GM19455 (cell line): Measurements from ENCODE around the gene HSFX3.
"Not testable (repeated sequence)": the region's sequence is repeated elsewhere in the genome, so short reads cannot be mapped to it uniquely, and the experiment has no call there.

ENCODE experiments used
- ATAC-seq: cut with Tn5 transposase; IDR thresholded peaks from one replicate; pipeline ENCODE4 v1.9.1; 2021; ENCODE audit not compliant: unreplicated experiment

HSFX3 gene

GRCh38 chrX:149549701-149550100 lies at the start of gene HSFX3:
Gene HSFX3 (minus strand): TSS chrX:149549924. CDS start chrX:149549852, 72 bp downstream.
- ATAC-seq: not testable (repeated sequence)

DNA sequence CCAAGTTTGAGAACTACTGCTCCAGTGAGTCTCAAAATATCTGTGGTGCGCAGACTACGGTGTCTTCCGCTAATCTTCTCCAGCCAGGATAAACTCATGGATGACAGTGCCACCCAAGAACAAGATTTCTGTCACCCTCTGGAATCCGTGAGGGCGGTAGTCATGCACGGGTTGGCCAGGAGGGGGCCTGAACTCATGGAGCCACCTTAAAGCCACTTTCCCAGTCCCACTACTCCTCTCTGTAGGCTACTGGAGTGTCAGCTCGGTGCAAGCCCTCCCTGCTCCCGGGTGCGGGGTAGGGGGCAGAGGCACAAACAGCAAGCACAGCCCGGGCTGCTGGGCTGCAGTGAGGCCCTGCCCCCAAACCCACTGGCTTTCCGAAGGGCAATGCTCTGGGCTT lies 48.9 kb upstream of the HSFX3 start:
- not testable (repeated sequence) for ATAC-seq

- ATAC-seq: not testable (repeated sequence)
Observed at GRCh38 chrX:149595943-149596342, 46.2 kb upstream of the HSFX3 start.

GRCh38 chrX:149595214-149595613 lies 45.5 kb upstream of the HSFX3 start, which contains the start of gene HSFX2:
Gene HSFX2 (minus strand): TSS chrX:149595314. CDS start chrX:149594700, 614 bp downstream.
- ATAC-seq: not testable (repeated sequence)

GRCh38 chrX:149590993-149591392 lies 41.3 kb upstream of the HSFX3 start:
- not testable (repeated sequence) for ATAC-seq

GRCh38 chrX:149587359-149587758 lies 37.6 kb upstream of the HSFX3 start, which contains the start of gene MAGEA9B:
Gene MAGEA9B (minus strand): TSS chrX:149587459. CDS start chrX:149583179, 4,280 bp downstream.
- not testable (repeated sequence) for ATAC-seq

GRCh38 chrX:149585631-149586030 lies 35.9 kb upstream of the HSFX3 start:
- ATAC-seq: not testable (repeated sequence)

- peak; percentile 100 for ATAC-seq
Observed at GRCh38 chrX:149573456-149573855, 23.7 kb upstream of the HSFX3 start.

DNA sequence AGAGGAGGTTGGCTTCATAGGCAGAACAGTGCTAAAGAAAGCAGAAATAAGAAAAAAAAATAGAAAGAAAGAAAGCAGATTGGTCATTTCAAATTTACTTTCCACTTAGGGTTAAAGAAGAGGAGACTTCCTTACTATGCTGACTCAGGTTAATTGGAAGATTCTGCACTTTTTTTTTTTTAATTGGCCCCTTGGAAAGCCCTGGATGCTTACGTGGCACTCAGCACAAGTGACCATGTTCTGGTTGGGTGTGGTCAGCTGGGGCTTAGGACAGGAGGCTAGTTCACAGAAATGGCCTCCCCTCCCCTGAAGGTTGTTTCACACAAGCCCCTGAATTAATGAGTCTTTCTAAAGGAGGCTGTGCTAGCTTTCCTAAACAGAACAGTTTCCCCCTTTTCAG lies 23.0 kb upstream of the HSFX3 start:
- ATAC-seq: no peak

DNA sequence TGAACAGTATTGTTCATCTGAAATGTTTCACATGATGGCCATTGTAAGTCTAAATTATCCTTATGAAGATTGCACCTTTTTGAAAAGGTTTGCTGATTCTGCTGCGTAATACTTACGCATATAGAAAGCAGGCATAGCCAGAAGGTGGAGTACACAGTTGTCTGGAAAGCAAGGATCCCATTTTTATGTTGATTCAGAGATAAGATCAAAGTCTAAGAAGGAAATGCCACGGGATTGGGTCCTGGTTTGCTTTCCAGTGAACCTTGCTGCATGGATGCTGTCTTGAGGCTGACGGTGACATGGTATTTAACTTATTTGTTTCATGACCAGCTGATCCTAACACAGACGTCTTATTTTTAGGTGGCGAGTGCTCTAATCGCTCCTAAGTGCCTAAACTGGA lies 22.0 kb upstream of the HSFX3 start:
- ATAC-seq: no peak

GRCh38 chrX:149570668-149571067 lies 20.9 kb upstream of the HSFX3 start:
- no peak for ATAC-seq

- no peak for ATAC-seq
Observed at GRCh38 chrX:149569770-149570169, 20.0 kb upstream of the HSFX3 start.

DNA sequence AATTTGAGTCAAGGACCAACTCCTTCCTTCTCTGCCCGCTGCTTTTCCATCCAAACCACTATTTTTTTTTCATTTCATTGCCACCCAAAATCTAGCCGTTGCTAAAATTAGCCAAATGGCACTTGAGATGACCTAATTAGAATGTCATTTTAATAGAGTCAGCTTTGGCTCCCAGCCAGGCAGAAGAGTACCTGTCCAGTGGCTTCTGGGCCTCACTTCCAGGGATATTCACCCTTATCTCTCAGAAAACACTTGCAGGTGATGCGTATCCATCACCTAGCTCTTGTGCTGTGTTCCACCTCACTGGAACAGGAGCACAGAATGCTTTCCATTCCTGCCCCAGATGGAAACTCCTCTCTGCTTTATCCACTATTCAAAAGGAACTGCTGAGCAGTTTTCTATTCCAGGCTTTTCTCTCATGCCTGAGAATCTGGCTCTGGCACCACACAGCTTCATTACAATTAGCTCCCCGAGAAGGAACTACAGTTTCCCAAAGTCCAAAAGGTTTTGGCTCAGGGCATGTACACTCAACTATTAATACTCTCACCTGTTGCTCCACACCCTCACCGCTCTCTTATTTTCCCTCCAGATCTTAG lies 19.1 kb upstream of the HSFX3 start:
- no peak for ATAC-seq

GRCh38 chrX:149567621-149568417 lies 18.1 kb upstream of the HSFX3 start:
- ATAC-seq: no peak

- no peak for ATAC-seq
Observed at GRCh38 chrX:149563359-149563758, 13.6 kb upstream of the HSFX3 start.

- ATAC-seq: not testable (repeated sequence)
Observed at GRCh38 chrX:149555251-149555650, 5.5 kb upstream of the HSFX3 start.

GRCh38 chrX:149551939-149552248 lies 2.2 kb upstream of the HSFX3 start:
- not testable (repeated sequence) for ATAC-seq

GRCh38 chrX:149551245-149551938 lies 1.7 kb upstream of the HSFX3 start:
- ATAC-seq: not testable (repeated sequence)

- not testable (repeated sequence) for ATAC-seq
Observed at GRCh38 chrX:149550454-149550853, 730 bp upstream of the HSFX3 start.

- not testable (repeated sequence) for ATAC-seq
Observed at GRCh38 chrX:149547782-149548181, 1.9 kb downstream of the HSFX3 start.

DNA sequence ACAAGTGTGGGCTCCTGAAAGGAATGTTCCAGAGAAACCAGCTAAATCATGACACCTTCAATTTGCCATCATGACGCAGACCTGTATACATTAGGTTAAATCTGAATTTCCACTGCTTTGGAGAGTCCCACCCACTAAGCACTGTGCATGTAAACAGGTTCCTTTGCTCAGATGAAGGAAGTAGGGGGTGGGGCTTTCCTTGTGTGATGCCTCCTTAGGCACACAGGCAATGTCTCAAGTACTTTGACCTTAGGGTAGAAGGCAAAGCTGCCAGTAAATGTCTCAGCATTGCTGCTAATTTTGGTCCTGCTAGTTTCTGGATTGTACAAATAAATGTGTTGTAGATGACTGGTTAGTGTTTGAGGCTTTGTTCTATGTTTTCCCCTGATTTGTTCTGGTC lies 2.8 kb downstream of the HSFX3 start:
- ATAC-seq: not testable (repeated sequence)
